Keratinocyte (primary cell): ENCODE measurements around the gene GRAP. TPM values are rescaled to one million over a fixed set of nuclear protein-coding genes. Genes with fewer than 3 reads are reported as not detected.

ENCODE experiments used
- DNase-seq: peaks from one replicate; pipeline ENCODE4 v3.0.0-alpha.2; 2011; ENCODE audit warnings: low read depth, missing footprints, low spot score
- FAIRE-seq: peaks from 2 replicates; lab custom pipeline; 2011; peaks lifted over from hg19 to GRCh38; lab: Jason Lieb, UNC
- H2AFZ ChIP-seq: 2 replicates; pipeline ENCODE4 v1.6.0; 2012; ENCODE audit warnings: low read length, control low read depth, inconsistent platforms; ENCODE audit not compliant: control insufficient read depth
- H3K27ac ChIP-seq: 2 replicates; pipeline ENCODE4 v1.5.1; 2011; ENCODE audit warnings: low read length; ENCODE audit not compliant: control insufficient read depth, insufficient read depth
- H3K27me3 ChIP-seq: 3 replicates; pipeline ENCODE4 v1.6.0; 2011; ENCODE audit warnings: low read length; ENCODE audit not compliant: control insufficient read depth, insufficient read depth; ENCODE audit errors: extremely low read depth
- H3K36me3 ChIP-seq, 2 experiments: 2 replicates in 1 of 2; 3 replicates in 1 of 2; pipeline ENCODE4 v1.5.1; 2011; ENCODE audit warnings: low read length in 2 of 2, mild to moderate bottlenecking in 1 of 2; ENCODE audit not compliant: control insufficient read depth in 2 of 2, insufficient read depth in 2 of 2; ENCODE audit errors: extremely low read depth in 1 of 2
- H3K4me1 ChIP-seq: 3 replicates; pipeline ENCODE4 v1.5.1; 2011; ENCODE audit warnings: low read length; ENCODE audit not compliant: control insufficient read depth, insufficient read depth; ENCODE audit errors: extremely low read depth
- H3K4me2 ChIP-seq: 3 replicates; pipeline ENCODE4 v1.6.0; 2011; ENCODE audit warnings: low read depth, low read length; ENCODE audit not compliant: control insufficient read depth, insufficient read depth; ENCODE audit errors: extremely low read depth
- H3K4me3 ChIP-seq, 3 experiments: fragments of 200-600 bp in 1 of 3; sonication (generic) in 1 of 3; 2 replicates in 2 of 3; 3 replicates in 1 of 3; pipeline ENCODE4 v1.5.1; 2011 to 2016; ENCODE audit warnings: low read length in 3 of 3, mild to moderate bottlenecking in 3 of 3, control low read depth in 2 of 3, inconsistent platforms in 1 of 3, low read depth in 1 of 3, mixed read lengths in 1 of 3, mixed run types in 1 of 3, moderate library complexity in 1 of 3; ENCODE audit not compliant: control insufficient read depth in 2 of 3, insufficient read depth in 2 of 3; ENCODE audit errors: extremely low read depth in 1 of 3
- H3K79me2 ChIP-seq: 2 replicates; pipeline ENCODE4 v1.6.0; 2012; ENCODE audit warnings: low read length; ENCODE audit not compliant: control insufficient read depth, insufficient read depth
- H3K9ac ChIP-seq: 3 replicates; pipeline ENCODE4 v1.6.0; 2011; ENCODE audit warnings: low read length; ENCODE audit not compliant: control insufficient read depth, insufficient read depth; ENCODE audit errors: extremely low read depth
- H3K9me1 ChIP-seq: 3 replicates; pipeline ENCODE4 v1.6.0; 2011; ENCODE audit warnings: low read length; ENCODE audit not compliant: control insufficient read depth, insufficient read depth; ENCODE audit errors: extremely low read depth
- H3K9me3 ChIP-seq: 2 replicates; pipeline ENCODE4 v1.5.1; 2012; ENCODE audit warnings: low read depth, low read length; ENCODE audit not compliant: control insufficient read depth
- H4K20me1 ChIP-seq: 3 replicates; pipeline ENCODE4 v1.6.0; 2011; ENCODE audit warnings: low read length; ENCODE audit not compliant: control insufficient read depth, insufficient read depth; ENCODE audit errors: extremely low read depth
- EZH2 ChIP-seq: IDR thresholded peaks from one replicate; pipeline ENCODE4 v1.6.1; 2012; ENCODE audit warnings: inconsistent platforms, mild to moderate bottlenecking, low read length, moderate library complexity
- dilution Hi-C: fragments of 300-500 bp; cut with MboI; formaldehyde crosslinking; loops from one replicate; pipeline ENCODE4 v1.7.0; 2020; ENCODE audit warnings: low sequenced_read_pairs; ENCODE audit not compliant: extremely low pct_ligation_motif_present
- polyA plus RNA-seq, 5 experiments: library from polyadenylated mRNA; depleted of rRNA in 3 of 5; stranded (reverse) in 3 of 5; stranded (forward) in 1 of 5; unstranded in 1 of 5; fragments of >200 nt; gene quantifications; 1 replicate in 1 of 5; 2 replicates in 3 of 5; 3 replicates in 1 of 5; pipeline versions ENCODE4 v1.2.1 to v1.2.3, GENCODE V29; 2011 to 2012; ENCODE audit warnings: missing spikeins in 2 of 5, low read depth in 1 of 5, low replicate concordance in 1 of 5
- TF ChIP-seq, protein P1 (sequence below), 3 experiments: IDR thresholded peaks in 1 of 3; conservative IDR thresholded peaks in 1 of 3; optimal IDR thresholded peaks in 1 of 3; 2 replicates in 2 of 3; 3 replicates in 1 of 3; pipeline versions ENCODE3 to v1.5.1; 2011; ENCODE audit warnings: low read length in 3 of 3, mild to moderate bottlenecking in 3 of 3, moderate library complexity in 2 of 3, control low read depth in 1 of 3, inconsistent platforms in 1 of 3; ENCODE audit not compliant: insufficient read depth in 2 of 3; ENCODE audit errors: extremely low read depth in 1 of 3

Gene GRAP
- polyA plus RNA-seq, 1 donor (not counting 4 experiments of a cell fraction or from before 2014, with no cell fraction given): 0.03 TPM

DNA sequence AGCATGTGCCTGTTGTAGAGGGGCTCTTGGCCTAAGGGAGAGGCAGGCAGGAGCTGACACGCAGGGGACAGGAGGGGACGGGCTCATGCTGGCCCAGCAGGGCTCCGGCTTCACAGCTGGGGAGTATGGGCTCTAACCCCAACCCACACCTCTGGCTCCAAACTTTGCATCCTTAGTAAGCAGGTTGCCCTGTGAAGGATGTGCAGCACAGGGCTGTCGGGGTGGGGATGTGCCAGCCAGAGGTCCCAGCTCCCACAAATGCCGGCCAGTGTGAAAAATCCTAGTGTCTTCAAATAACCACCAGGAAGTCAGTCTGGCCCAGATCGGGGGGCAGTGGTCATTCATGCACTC, 28.2 kb downstream of the GRAP start:
- Histone ChIP-seq H3K27me3 (no peaks in the 10 kb centered on the region), H4K20me1 (no peaks in the 10 kb centered on the region), H3K9me3 (no peaks in the 10 kb centered on the region), H3K27ac (no peak overlapping the region), H3K9ac (no peak overlapping the region), H3K4me2 (no peak overlapping the region), H3K79me2 (no peaks in the 10 kb centered on the region), H2AFZ (no peak overlapping the region), H3K36me3 (no peaks in the 10 kb centered on the region), H3K9me1 (no peaks in the 10 kb centered on the region), H3K4me1 (peaks cover 32% of the 10 kb centered on the region), H3K4me3 (no peak overlapping the region)
- no peak for TF ChIP-seq EZH2
- TF ChIP-seq, protein P1, sequence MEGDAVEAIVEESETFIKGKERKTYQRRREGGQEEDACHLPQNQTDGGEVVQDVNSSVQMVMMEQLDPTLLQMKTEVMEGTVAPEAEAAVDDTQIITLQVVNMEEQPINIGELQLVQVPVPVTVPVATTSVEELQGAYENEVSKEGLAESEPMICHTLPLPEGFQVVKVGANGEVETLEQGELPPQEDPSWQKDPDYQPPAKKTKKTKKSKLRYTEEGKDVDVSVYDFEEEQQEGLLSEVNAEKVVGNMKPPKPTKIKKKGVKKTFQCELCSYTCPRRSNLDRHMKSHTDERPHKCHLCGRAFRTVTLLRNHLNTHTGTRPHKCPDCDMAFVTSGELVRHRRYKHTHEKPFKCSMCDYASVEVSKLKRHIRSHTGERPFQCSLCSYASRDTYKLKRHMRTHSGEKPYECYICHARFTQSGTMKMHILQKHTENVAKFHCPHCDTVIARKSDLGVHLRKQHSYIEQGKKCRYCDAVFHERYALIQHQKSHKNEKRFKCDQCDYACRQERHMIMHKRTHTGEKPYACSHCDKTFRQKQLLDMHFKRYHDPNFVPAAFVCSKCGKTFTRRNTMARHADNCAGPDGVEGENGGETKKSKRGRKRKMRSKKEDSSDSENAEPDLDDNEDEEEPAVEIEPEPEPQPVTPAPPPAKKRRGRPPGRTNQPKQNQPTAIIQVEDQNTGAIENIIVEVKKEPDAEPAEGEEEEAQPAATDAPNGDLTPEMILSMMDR (optimal IDR thresholded peaks at IDR 0.05 in 1 of 3, IDR thresholded peaks at IDR 0.05 in 1 of 3, conservative IDR thresholded peaks at IDR 0.05 in 1 of 3; ENCODE audit: extremely low read depth in 1 of 3, insufficient read depth in 2 of 3, low read length in 3 of 3): no peak
- dilution Hi-C loops: no loop called here
- no peak for FAIRE-seq
- DNase-seq: no peak

DNA sequence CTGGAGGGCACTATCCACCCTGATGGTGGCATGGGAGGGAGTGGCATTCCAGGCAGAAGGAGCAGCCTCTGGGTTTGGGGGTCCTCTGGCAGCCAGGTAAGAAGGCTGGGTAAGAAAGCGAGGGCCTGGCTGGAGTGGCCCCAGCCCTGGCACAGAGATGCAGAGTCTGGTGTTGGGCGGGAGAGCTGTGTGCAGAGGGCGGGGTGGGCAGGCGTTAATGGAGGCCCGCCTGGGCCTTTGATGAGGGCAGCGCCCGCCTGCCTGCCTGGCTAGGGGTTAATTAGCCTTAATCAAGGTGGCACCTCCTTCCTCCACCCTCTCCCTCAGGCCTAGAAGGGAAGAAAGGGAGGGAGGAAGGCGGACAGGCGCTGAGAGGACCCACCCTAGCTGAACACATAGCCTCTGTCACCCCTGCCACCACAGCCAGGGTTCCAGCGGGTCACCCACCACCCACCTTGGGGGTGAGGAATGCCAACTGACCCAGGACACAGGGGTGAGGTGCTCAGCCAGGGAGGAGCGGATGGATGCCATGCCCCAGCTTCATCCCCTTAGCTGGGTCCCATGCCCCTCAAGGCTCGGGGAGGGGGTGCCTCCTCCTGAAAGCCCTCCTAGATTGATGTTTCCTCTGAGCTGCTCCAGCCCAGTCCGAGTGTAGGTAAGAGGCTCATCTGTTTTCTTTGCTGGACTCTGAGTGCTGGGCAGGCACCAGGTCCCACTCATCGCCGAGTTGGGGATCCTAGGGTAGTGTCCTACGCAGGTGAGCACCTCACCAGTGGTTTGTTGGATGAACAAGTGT, 28.8 kb downstream of the GRAP start:
- Histone ChIP-seq H3K9me3 (no peaks in the 10 kb centered on the region), H3K9me1 (no peaks in the 10 kb centered on the region), H3K27me3 (no peaks in the 10 kb centered on the region), H3K4me1 (peaks cover 33% of the 10 kb centered on the region), H3K4me3 (no peak overlapping the region), H4K20me1 (no peaks in the 10 kb centered on the region), H3K79me2 (no peaks in the 10 kb centered on the region), H3K36me3 (no peaks in the 10 kb centered on the region), H3K9ac (no peak overlapping the region), H2AFZ (no peak overlapping the region), H3K27ac (no peak overlapping the region), H3K4me2 (no peak overlapping the region)
- dilution Hi-C loops: no loop called here
- no peak for DNase-seq
- FAIRE-seq: no peak
- TF ChIP-seq, protein P1 (optimal IDR thresholded peaks at IDR 0.05 in 1 of 3, IDR thresholded peaks at IDR 0.05 in 1 of 3, conservative IDR thresholded peaks at IDR 0.05 in 1 of 3; ENCODE audit: extremely low read depth in 1 of 3, insufficient read depth in 2 of 3, low read length in 3 of 3): no peak
- no peak for TF ChIP-seq EZH2
